HG02981 (cell line): ENCODE data around the gene KRTAP4-5.
"Not testable (repeated sequence)": the region's sequence is repeated elsewhere in the genome, so short reads cannot be mapped to it uniquely, and the experiment has no call there.

ENCODE experiments used
- ATAC-seq: cut with Tn5 transposase; IDR thresholded peaks from one replicate; pipeline ENCODE4 v1.9.1; 2021; ENCODE audit warnings: mild to moderate bottlenecking, moderate library complexity; ENCODE audit not compliant: unreplicated experiment

KRTAP4-5 gene

GRCh38 chr17:41147531-41148204 lies 2.0 kb downstream of the KRTAP4-5 start:
- no peak for ATAC-seq

- ATAC-seq, result no peak
Observed at GRCh38 chr17:41145261-41145660, 4.4 kb downstream of the KRTAP4-5 start.

- ATAC-seq, result no peak
Observed at GRCh38 chr17:41144846-41145245, 4.8 kb downstream of the KRTAP4-5 start.

GRCh38 chr17:41141361-41141760 lies 8.3 kb downstream of the KRTAP4-5 start:
- ATAC-seq, result no peak

- no peak for ATAC-seq
Observed at GRCh38 chr17:41140360-41141131, 9.1 kb downstream of the KRTAP4-5 start, which contains the start of gene KRTAP4-6. Gene KRTAP4-6 (minus strand): TSS chr17:41140544. CDS start chr17:41140487, 57 bp downstream.

- not testable (repeated sequence) for ATAC-seq
Observed at GRCh38 chr17:41139865-41140264, 9.8 kb downstream of the KRTAP4-5 start.

GRCh38 chr17:41133880-41134735 lies 15.5 kb downstream of the KRTAP4-5 start:
- no peak for ATAC-seq

GRCh38 chr17:41131979-41132378 lies 17.6 kb downstream of the KRTAP4-5 start:
- ATAC-seq, result no peak

- ATAC-seq, result no peak
Observed at GRCh38 chr17:41127371-41127770, 22.3 kb downstream of the KRTAP4-5 start.

- no peak for ATAC-seq
Observed at GRCh38 chr17:41126412-41126811, 23.2 kb downstream of the KRTAP4-5 start.

- no peak for ATAC-seq
Observed at GRCh38 chr17:41125064-41125463, 24.6 kb downstream of the KRTAP4-5 start.

- ATAC-seq, result not testable (repeated sequence)
Observed at GRCh38 chr17:41123991-41124371, 25.6 kb downstream of the KRTAP4-5 start, which contains the start of gene KRTAP4-12. Gene KRTAP4-12 (minus strand): TSS chr17:41124182. CDS start chr17:41124122, 60 bp downstream.

- not testable (repeated sequence) for ATAC-seq
Observed at GRCh38 chr17:41123292-41123990, 26.2 kb downstream of the KRTAP4-5 start.

GRCh38 chr17:41121742-41122141 lies 27.9 kb downstream of the KRTAP4-5 start:
- no peak for ATAC-seq

GRCh38 chr17:41119696-41120690 lies 29.6 kb downstream of the KRTAP4-5 start:
- ATAC-seq, result not testable (repeated sequence)

- ATAC-seq, result no peak
Observed at GRCh38 chr17:41118721-41119120, 30.9 kb downstream of the KRTAP4-5 start.

GRCh38 chr17:41117846-41118386 lies 31.7 kb downstream of the KRTAP4-5 start, which contains the start of gene KRTAP4-11:
Gene KRTAP4-11 (minus strand): TSS chr17:41118373. CDS start chr17:41118315, 58 bp downstream.
- ATAC-seq, result not testable (repeated sequence)

- ATAC-seq, result no peak
Observed at GRCh38 chr17:41116297-41116696, 33.3 kb downstream of the KRTAP4-5 start.
